Activated CD8-positive, alpha-beta T cell treated with anti-CD3 and anti-CD28 coated beads for 36 hours (primary cell): ENCODE measurements around the gene IL22. TPM values are rescaled to one million over a fixed set of nuclear protein-coding genes. Genes with fewer than 3 reads are reported as not detected.

Experiments used
- ATAC-seq: fragments of 200-7000 bp; cut with Tn5 transposase; one replicate; pipeline ENCODE4 v1.10.0; 2021; ENCODE audit warnings: mild to moderate bottlenecking, moderate library complexity
- CTCF ChIA-PET: fragments of 350-600 bp; sonication (Branson Sonifier 250); formaldehyde crosslinking; loops from one replicate; lab custom pipeline; 2021; ENCODE audit warnings: antibody characterized with exemption; lab: Charles Lee
- POLR2A ChIA-PET: fragments of 350-600 bp; sonication (Branson Sonifier 250); formaldehyde crosslinking; loops from one replicate; lab custom pipeline; 2021; ENCODE audit warnings: antibody characterized with exemption; lab: Charles Lee
- DNase-seq: peaks from one replicate; pipeline ENCODE4 v3.0.0-alpha.2; 2020
- H3K27ac Mint-ChIP-seq: one replicate; pipeline ENCODE4 v1.8.0; 2021; ENCODE audit warnings: mild to moderate bottlenecking, mixed read lengths
- H3K27me3 Mint-ChIP-seq: one replicate; pipeline ENCODE4 v1.8.0; 2021; ENCODE audit warnings: mixed read lengths
- H3K36me3 Mint-ChIP-seq: one replicate; pipeline ENCODE4 v1.8.0; 2021; ENCODE audit warnings: low read depth, mixed read lengths
- H3K4me1 Mint-ChIP-seq: one replicate; pipeline ENCODE4 v1.8.0; 2021; ENCODE audit warnings: low read depth, mixed read lengths
- H3K4me3 Mint-ChIP-seq: one replicate; pipeline ENCODE4 v1.8.0; 2021; ENCODE audit warnings: mild to moderate bottlenecking, moderate library complexity, mixed read lengths
- H3K9me3 Mint-ChIP-seq: one replicate; pipeline ENCODE4 v1.8.0; 2021; ENCODE audit warnings: mixed read lengths
- CTCF ChIP-seq: fragments of 200-600 bp; IDR thresholded peaks from one replicate; pipeline ENCODE4 v1.8.0; 2022; ENCODE audit warnings: antibody characterized with exemption, mild to moderate bottlenecking
- intact Hi-C: fragments of 100-400 bp; cut with micrococcal nuclease; formaldehyde crosslinking; loops from one replicate; pipeline ENCODE4 v1.10.0; 2022
- total RNA-seq, 2 experiments: library from RNA; stranded (reverse); gene quantifications; one replicate each; pipeline ENCODE4 v1.2.3, GENCODE V29; 2021

IL22 gene
- total RNA-seq, 2 experiments from 2014 or later, result not detected

GRCh38 chr12:68281322-68282077, 28.1 kb upstream of the IL22 start:
- POLR2A ChIA-PET, result no interaction called here
- Mint-ChIP-seq H3K27ac (peak overlapping the region; percentile 31), H3K4me1 (peaks cover 45% of the 10 kb centered on the region), H3K9me3 (no peaks in the 10 kb centered on the region), H3K36me3 (no peaks in the 10 kb centered on the region), H3K4me3 (no peak overlapping the region), H3K27me3 (peaks cover 5% of the 10 kb centered on the region)
- ATAC-seq, result peak; percentile 61
- CTCF ChIA-PET, result no interaction called here
- intact Hi-C loops, result no loop called here
- no peak for TF ChIP-seq CTCF
- DNase-seq, result peak; percentile 29

- no peaks in the 10 kb centered on the region for H3K9me3 Mint-ChIP-seq
- H3K27ac Mint-ChIP-seq, result no peak overlapping the region
- no peaks in the 10 kb centered on the region for H3K36me3 Mint-ChIP-seq
- no peak for TF ChIP-seq CTCF
- DNase-seq, result no peak
- H3K4me3 Mint-ChIP-seq, result no peak overlapping the region
- CTCF ChIA-PET, result no interaction called here
- POLR2A ChIA-PET, result no interaction called here
- intact Hi-C loops, result no loop called here
- peaks cover 4% of the 10 kb centered on the region for H3K27me3 Mint-ChIP-seq
- peaks cover 51% of the 10 kb centered on the region for H3K4me1 Mint-ChIP-seq
- no peak for ATAC-seq
These were observed 26.8 kb upstream of the IL22 start for GRCh38 chr12:68280240-68280639.

GRCh38 chr12:68279227-68280054, 26.0 kb upstream of the IL22 start:
- DNase-seq (no peak), ATAC-seq (peak; percentile 11)
- Mint-ChIP-seq H3K9me3 (no peaks in the 10 kb centered on the region), H3K4me1 (peaks cover 51% of the 10 kb centered on the region), H3K27ac (no peak overlapping the region), H3K36me3 (no peaks in the 10 kb centered on the region), H3K27me3 (peaks cover 4% of the 10 kb centered on the region), H3K4me3 (no peak overlapping the region)
- ChIA-PET POLR2A (no interaction called here), CTCF (no interaction called here)
- intact Hi-C loops, result loop anchor here (5.0 kb wide), 1 partner anchor 37 kb away; no protein-coding TSS in a partner anchor
- no peak for TF ChIP-seq CTCF

GRCh38 chr12:68276402-68276930, 23.1 kb upstream of the IL22 start:
- Mint-ChIP-seq H3K4me3 (no peak overlapping the region), H3K36me3 (no peaks in the 10 kb centered on the region), H3K9me3 (no peaks in the 10 kb centered on the region), H3K27ac (no peak overlapping the region), H3K27me3 (peaks cover 4% of the 10 kb centered on the region), H3K4me1 (peaks cover 42% of the 10 kb centered on the region)
- intact Hi-C loops, result loop anchor here (5.0 kb wide), 1 partner anchor 34 kb away; no protein-coding TSS in a partner anchor
- POLR2A ChIA-PET, result interaction anchor here (0.8 to 1.3 kb wide), 3 partner anchors 17 to 103 kb away, joined by 3 to 5 read pairs (median 3); no protein-coding TSS in a partner anchor
- no peak for TF ChIP-seq CTCF
- CTCF ChIA-PET, result interaction anchor here (1.2 to 2.0 kb wide), 3 partner anchors 35 to 54 kb away, joined by 3 to 6 read pairs (median 4); no protein-coding TSS in a partner anchor
- no peak for DNase-seq
- ATAC-seq, result peak; percentile 14
